Gastrocnemius medialis (tissue), 4 donors: ENCODE data around the gene CCDC74A.
"Not testable (repeated sequence)": the region's sequence is repeated elsewhere in the genome, so short reads cannot be mapped to it uniquely, and the experiment has no call there.

ENCODE experiments used
- POLR2A ChIP-seq, 2 donors: fragments of 450-650 bp; IDR thresholded peaks; one replicate each; pipeline ENCODE4 v1.6.1; 2017; ENCODE audit warnings: antibody characterized with exemption in 2 of 2, mild to moderate bottlenecking in 2 of 2, moderate library complexity in 2 of 2
- TF ChIP-seq, protein P1 (sequence below), 5 experiments: fragments of 450-650 bp in 3 of 5; fragments of 200-600 bp in 2 of 5; sonication (generic) in 2 of 5; IDR thresholded peaks in 4 of 5; conservative IDR thresholded peaks in 1 of 5; 1 replicate in 4 of 5; 2 replicates in 1 of 5; pipeline ENCODE4 v1.5.1; 2016 to 2019; ENCODE audit warnings: antibody characterized with exemption in 5 of 5, mild to moderate bottlenecking in 3 of 5, moderate library complexity in 3 of 5

DNA sequence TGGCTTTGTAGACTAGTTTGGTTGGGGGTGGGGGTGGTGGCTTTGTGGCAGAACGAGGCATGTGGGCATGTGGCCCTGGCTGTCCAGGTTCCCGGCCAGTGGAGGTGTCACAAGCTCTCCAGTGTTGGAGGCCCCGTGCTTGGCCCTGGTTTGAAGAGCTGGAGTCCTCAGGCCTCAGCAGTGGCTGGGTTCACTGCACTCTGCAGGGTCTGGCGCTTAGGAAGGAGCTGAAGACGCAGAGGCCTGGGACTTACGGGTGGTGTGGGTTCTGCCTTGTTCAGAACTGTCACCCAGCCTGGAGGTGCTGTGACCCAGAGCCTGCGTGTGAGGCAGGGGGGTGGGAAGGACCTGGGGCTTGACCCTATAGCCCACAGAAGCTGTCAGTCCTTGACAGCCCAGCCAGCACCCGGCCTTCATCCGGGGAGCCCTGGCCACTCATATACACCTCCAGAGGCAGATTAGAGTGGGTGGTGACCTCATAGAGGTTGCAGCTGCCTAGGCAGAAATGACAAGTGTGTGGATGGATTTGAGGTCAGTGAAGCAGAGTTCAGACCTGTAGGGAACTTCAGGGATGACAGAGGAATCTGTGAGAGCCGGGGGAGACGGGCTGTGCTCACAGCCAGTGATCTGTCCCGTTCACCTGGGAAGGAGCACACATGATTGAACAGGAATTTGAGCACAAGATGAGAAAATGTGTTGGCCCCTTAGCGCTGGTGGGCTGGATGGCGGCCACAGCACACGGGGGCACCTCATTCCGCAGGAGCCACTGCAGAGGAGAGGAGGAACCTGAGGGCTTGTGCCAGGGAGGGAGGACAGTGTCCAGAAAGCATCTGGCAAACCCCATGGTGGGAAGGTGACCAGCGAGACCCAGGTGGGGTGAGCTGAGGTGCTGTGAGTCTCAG, 15.5 kb upstream of the CCDC74A start:
- TF ChIP-seq, protein P1, sequence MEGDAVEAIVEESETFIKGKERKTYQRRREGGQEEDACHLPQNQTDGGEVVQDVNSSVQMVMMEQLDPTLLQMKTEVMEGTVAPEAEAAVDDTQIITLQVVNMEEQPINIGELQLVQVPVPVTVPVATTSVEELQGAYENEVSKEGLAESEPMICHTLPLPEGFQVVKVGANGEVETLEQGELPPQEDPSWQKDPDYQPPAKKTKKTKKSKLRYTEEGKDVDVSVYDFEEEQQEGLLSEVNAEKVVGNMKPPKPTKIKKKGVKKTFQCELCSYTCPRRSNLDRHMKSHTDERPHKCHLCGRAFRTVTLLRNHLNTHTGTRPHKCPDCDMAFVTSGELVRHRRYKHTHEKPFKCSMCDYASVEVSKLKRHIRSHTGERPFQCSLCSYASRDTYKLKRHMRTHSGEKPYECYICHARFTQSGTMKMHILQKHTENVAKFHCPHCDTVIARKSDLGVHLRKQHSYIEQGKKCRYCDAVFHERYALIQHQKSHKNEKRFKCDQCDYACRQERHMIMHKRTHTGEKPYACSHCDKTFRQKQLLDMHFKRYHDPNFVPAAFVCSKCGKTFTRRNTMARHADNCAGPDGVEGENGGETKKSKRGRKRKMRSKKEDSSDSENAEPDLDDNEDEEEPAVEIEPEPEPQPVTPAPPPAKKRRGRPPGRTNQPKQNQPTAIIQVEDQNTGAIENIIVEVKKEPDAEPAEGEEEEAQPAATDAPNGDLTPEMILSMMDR (IDR thresholded peaks at IDR 0.05 in 4 of 5, conservative IDR thresholded peaks at IDR 0.05 in 1 of 5), result not testable (repeated sequence)
- not testable (repeated sequence) for TF ChIP-seq POLR2A (IDR thresholded peaks at IDR 0.05)
